Prostate gland (tissue), 2 donors: Measurements from ENCODE around the gene MAP1B.

ENCODE experiments used
- CTCF ChIP-seq, 4 experiments: fragments of 200-600 bp in 2 of 4; fragments of 450-650 bp in 2 of 4; sonication (generic) in 2 of 4; IDR thresholded peaks; 1 replicate in 3 of 4; 2 replicates in 1 of 4; pipeline ENCODE4 v1.5.1; 2016 to 2019; ENCODE audit warnings: antibody characterized with exemption in 4 of 4, mild to moderate bottlenecking in 2 of 4, moderate library complexity in 2 of 4
- POLR2A ChIP-seq: fragments of 450-650 bp; IDR thresholded peaks from one replicate; pipeline ENCODE4 v1.6.1; 2016; ENCODE audit warnings: antibody characterized with exemption, mild to moderate bottlenecking

GRCh38 chr5:72203251-72203845 is 96.1 kb downstream of the MAP1B start:
- TF ChIP-seq CTCF (IDR thresholded peaks at IDR 0.05): no peak
- TF ChIP-seq POLR2A: no peak
